GM19467 (cell line): ENCODE data around the gene C19orf73.

Experiments used
- ATAC-seq: cut with Tn5 transposase; IDR thresholded peaks from one replicate; pipeline ENCODE4 v1.9.1; 2021; ENCODE audit warnings: mild to moderate bottlenecking, moderate library complexity; ENCODE audit not compliant: unreplicated experiment

The C19orf73 gene

GRCh38 chr19:49070416-49070815 is 48.5 kb downstream of the C19orf73 start:
- no peak for ATAC-seq

- no peak for ATAC-seq
These were observed 49.9 kb downstream of the C19orf73 start for GRCh38 chr19:49069026-49069425.
